ENCODE results near the gene ABCC4.

GRCh38 chr13:95221971-95222732 lies 79.1 kb downstream of the ABCC4 start:
- no peak for TF ChIP-seq CTCF (IDR thresholded peaks at IDR 0.05)
- no peak for TF ChIP-seq POLR2AphosphoS5 (IDR thresholded peaks at IDR 0.05)
- TF ChIP-seq POLR2A (IDR thresholded peaks at IDR 0.05), result no peak
- TF ChIP-seq EP300 (IDR thresholded peaks at IDR 0.05), result no peak

Data from stomach (tissue), 4 donors.